ENCODE results near the gene CLNK. TPM values are rescaled to one million over a fixed set of nuclear protein-coding genes. Genes with fewer than 3 reads are reported as not detected.

The CLNK gene
- total and polyA plus RNA-seq, 2 donors from 2014 or later, result 2.8 to 4.8 TPM

GRCh38 chr4:10623862-10624261 is 60.7 kb downstream of the CLNK start:
- no peak overlapping the region for H3K27ac ChIP-seq (ENCODE audit: low read depth in 2 of 2, low read length in 2 of 2)
- intact Hi-C loops (cut with DNase I), result no loop called here
- DNase-seq (no peak), FAIRE-seq (no peak)
- H3K36me3 ChIP-seq (ENCODE audit: control insufficient read depth in 2 of 3, insufficient read depth in 3 of 3, low read length in 3 of 3), result no peaks in the 10 kb centered on the region
- no peaks in the 10 kb centered on the region for H3K27me3 ChIP-seq (ENCODE audit: control insufficient read depth, insufficient read depth, low read length)
- no peaks in the 10 kb centered on the region for H3K9me3 ChIP-seq (ENCODE audit: control insufficient read depth in 2 of 3, insufficient read depth in 1 of 3, low read length in 3 of 3)
- H3K4me1 ChIP-seq (ENCODE audit: control insufficient read depth in 2 of 3, insufficient read depth in 2 of 3, low read depth in 1 of 3, low read length in 3 of 3), result no peaks in the 10 kb centered on the region
- H3K4me3 ChIP-seq (ENCODE audit: low read length in 3 of 3), result no peak overlapping the region
- H3K9ac ChIP-seq (ENCODE audit: low read length in 3 of 3), result no peak overlapping the region
- no peak for TF ChIP-seq CTCF (IDR thresholded peaks at IDR 0.05; ENCODE audit: borderline replicate concordance, extremely low read depth, insufficient read depth)

GRCh38 chr4:10623241-10623640 is 61.3 kb downstream of the CLNK start:
- H3K9me3 ChIP-seq (ENCODE audit: control insufficient read depth in 2 of 3, insufficient read depth in 1 of 3, low read length in 3 of 3), result no peaks in the 10 kb centered on the region
- H3K27ac ChIP-seq (ENCODE audit: low read depth in 2 of 2, low read length in 2 of 2), result no peak overlapping the region
- no peak for FAIRE-seq
- no peak for DNase-seq
- H3K4me3 ChIP-seq (ENCODE audit: low read length in 3 of 3), result no peak overlapping the region
- intact Hi-C loops (cut with DNase I), result no loop called here
- no peaks in the 10 kb centered on the region for H3K36me3 ChIP-seq (ENCODE audit: control insufficient read depth in 2 of 3, insufficient read depth in 3 of 3, low read length in 3 of 3)
- no peaks in the 10 kb centered on the region for H3K4me1 ChIP-seq (ENCODE audit: control insufficient read depth in 2 of 3, insufficient read depth in 2 of 3, low read depth in 1 of 3, low read length in 3 of 3)
- H3K9ac ChIP-seq (ENCODE audit: low read length in 3 of 3), result no peak overlapping the region
- H3K27me3 ChIP-seq (ENCODE audit: control insufficient read depth, insufficient read depth, low read length), result no peaks in the 10 kb centered on the region
- TF ChIP-seq CTCF (IDR thresholded peaks at IDR 0.05; ENCODE audit: borderline replicate concordance, extremely low read depth, insufficient read depth), result no peak

GRCh38 chr4:10622728-10623127 is 61.8 kb downstream of the CLNK start:
- intact Hi-C loops (cut with DNase I), result no loop called here
- no peak for FAIRE-seq
- Histone ChIP-seq H3K9me3 (ENCODE audit: control insufficient read depth in 2 of 3, insufficient read depth in 1 of 3, low read length in 3 of 3) (no peaks in the 10 kb centered on the region), H3K4me3 (ENCODE audit: low read length in 3 of 3) (no peak overlapping the region), H3K27ac (ENCODE audit: low read depth in 2 of 2, low read length in 2 of 2) (no peak overlapping the region), H3K27me3 (ENCODE audit: control insufficient read depth, insufficient read depth, low read length) (no peaks in the 10 kb centered on the region), H3K9ac (ENCODE audit: low read length in 3 of 3) (no peak overlapping the region), H3K4me1 (ENCODE audit: control insufficient read depth in 2 of 3, insufficient read depth in 2 of 3, low read depth in 1 of 3, low read length in 3 of 3) (no peaks in the 10 kb centered on the region), H3K36me3 (ENCODE audit: control insufficient read depth in 2 of 3, insufficient read depth in 3 of 3, low read length in 3 of 3) (no peaks in the 10 kb centered on the region)
- no peak for DNase-seq
- TF ChIP-seq CTCF (IDR thresholded peaks at IDR 0.05; ENCODE audit: borderline replicate concordance, extremely low read depth, insufficient read depth), result no peak

GRCh38 chr4:10620935-10621488 is 63.6 kb downstream of the CLNK start:
- no peak for FAIRE-seq
- no peaks in the 10 kb centered on the region for H3K4me1 ChIP-seq (ENCODE audit: control insufficient read depth in 2 of 3, insufficient read depth in 2 of 3, low read depth in 1 of 3, low read length in 3 of 3)
- H3K36me3 ChIP-seq (ENCODE audit: control insufficient read depth in 2 of 3, insufficient read depth in 3 of 3, low read length in 3 of 3), result no peaks in the 10 kb centered on the region
- H3K27ac ChIP-seq (ENCODE audit: low read depth in 2 of 2, low read length in 2 of 2), result no peak overlapping the region
- TF ChIP-seq CTCF (IDR thresholded peaks at IDR 0.05; ENCODE audit: borderline replicate concordance, extremely low read depth, insufficient read depth), result no peak
- no peaks in the 10 kb centered on the region for H3K9me3 ChIP-seq (ENCODE audit: control insufficient read depth in 2 of 3, insufficient read depth in 1 of 3, low read length in 3 of 3)
- H3K4me3 ChIP-seq (ENCODE audit: low read length in 3 of 3), result no peak overlapping the region
- no peaks in the 10 kb centered on the region for H3K27me3 ChIP-seq (ENCODE audit: control insufficient read depth, insufficient read depth, low read length)
- H3K9ac ChIP-seq (ENCODE audit: low read length in 3 of 3), result no peak overlapping the region
- intact Hi-C loops (cut with DNase I), result no loop called here
- DNase-seq, result no peak
